ENCODE data around the gene CASZ1.

DNA sequence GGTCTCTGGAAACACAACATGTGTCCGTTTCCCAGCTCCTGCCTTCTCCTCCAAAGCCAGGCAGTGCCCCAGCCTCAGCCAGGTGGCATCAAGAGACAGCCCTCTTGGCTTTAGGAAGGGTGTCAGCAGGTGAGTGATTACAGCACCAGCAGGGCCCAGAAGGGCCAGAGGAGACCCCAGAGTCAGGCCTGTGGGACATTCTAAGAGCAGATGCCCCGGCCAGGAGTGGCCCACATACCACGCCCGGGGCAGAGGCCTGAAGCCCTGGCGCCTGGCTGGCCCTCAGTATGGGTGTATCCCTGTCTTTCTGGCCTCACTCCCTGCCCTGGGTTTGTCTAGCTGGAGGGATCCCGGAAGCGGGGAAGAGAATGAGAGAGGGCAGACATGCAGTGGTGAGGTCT is 109.2 kb downstream of the CASZ1 start:
- TF ChIP-seq POLR2A (IDR thresholded peaks at IDR 0.05; ENCODE audit: low read depth, low read length): no peak
- no peak for TF ChIP-seq POLR2AphosphoS5 (IDR thresholded peaks at IDR 0.05; ENCODE audit: low read depth, low read length)
